DOHH2 (cell line): ENCODE data around the gene USP30.

Experiments
- CTCF ChIP-seq: fragments of 200-600 bp; sonication (generic); IDR thresholded peaks from one replicate; pipeline ENCODE4 v1.5.1; 2014; ENCODE audit warnings: antibody characterized with exemption, mild to moderate bottlenecking, low read depth, low read length; ENCODE audit not compliant: poor library complexity, severe bottlenecking
- EZH2phosphoT487 ChIP-seq: fragments of 200-600 bp; sonication (generic); IDR thresholded peaks from 2 replicates; pipeline ENCODE4 v1.6.1; 2017; ENCODE audit warnings: borderline replicate concordance, mild to moderate bottlenecking, antibody characterized with exemption, low read length, moderate library complexity, mixed read lengths

- no peak for TF ChIP-seq CTCF
- TF ChIP-seq EZH2phosphoT487, result no peak
These were observed 40.2 kb downstream of the USP30 start for GRCh38 chr12:109092497-109093021.
